Fibroblast of villous mesenchyme (primary cell): Measurements from ENCODE around the gene MAGI2. TPM values are rescaled to one million over a fixed set of nuclear protein-coding genes. Genes with fewer than 3 reads are reported as not detected.
A peak's percentile ranks its signal among the peaks of the same experiment; 100 is the strongest.
"Not testable (repeated sequence)": the region's sequence is repeated elsewhere in the genome, so short reads cannot be mapped to it uniquely, and the experiment has no call there.

Experiments used
- DNase-seq: peaks from one replicate; pipeline ENCODE4 v3.0.0-alpha.2; 2010; ENCODE audit warnings: low read depth
- H3K4me3 ChIP-seq: 2 replicates; pipeline ENCODE4 v1.5.1; 2011; ENCODE audit warnings: low read depth, mild to moderate bottlenecking, low read length
- CTCF ChIP-seq: IDR thresholded peaks from 2 replicates; pipeline ENCODE4 v1.5.1; 2012; ENCODE audit warnings: low read depth, mild to moderate bottlenecking, low read length; ENCODE audit not compliant: insufficient read depth
- total RNA-seq: library from RNA; depleted of rRNA; stranded (reverse); fragments of >200 nt; gene quantifications from 2 replicates; pipeline ENCODE4 v1.2.3, GENCODE V29; 2012

MAGI2 gene
- total RNA-seq, 1 donor, result 24.6 TPM

- DNase-seq, result no peak
- H3K4me3 ChIP-seq, result no peak overlapping the region
- no peak for TF ChIP-seq CTCF
Observed at GRCh38 chr7:78601728-78602127, 851.7 kb downstream of the MAGI2 start.

GRCh38 chr7:78594156-78594555 lies 859.3 kb downstream of the MAGI2 start:
- no peak for DNase-seq
- no peak for TF ChIP-seq CTCF

GRCh38 chr7:78588393-78588792 lies 865.1 kb downstream of the MAGI2 start:
- no peak for DNase-seq
- TF ChIP-seq CTCF, result no peak
- no peak overlapping the region for H3K4me3 ChIP-seq

More at GRCh38 chr7:78594156-78594555, 859.3 kb downstream of the MAGI2 start:
- no peak overlapping the region for H3K4me3 ChIP-seq

- no peak overlapping the region for H3K4me3 ChIP-seq
- DNase-seq, result peak; percentile 11
- peak; percentile 28 for TF ChIP-seq CTCF
Observed at GRCh38 chr7:78587443-78588044, 865.9 kb downstream of the MAGI2 start.

GRCh38 chr7:78585980-78586379 lies 867.5 kb downstream of the MAGI2 start:
- no peak for TF ChIP-seq CTCF
- H3K4me3 ChIP-seq, result no peak overlapping the region
- peak; percentile 4 for DNase-seq

GRCh38 chr7:78578686-78579085 lies 874.8 kb downstream of the MAGI2 start:
- no peak for DNase-seq
- no peak for TF ChIP-seq CTCF
- H3K4me3 ChIP-seq, result no peak overlapping the region

GRCh38 chr7:78577174-78577952 lies 876.1 kb downstream of the MAGI2 start:
- DNase-seq, H3K4me3 ChIP-seq: not testable (repeated sequence)
